ENCODE results near the gene RFX7. TPM values are rescaled to one million over a fixed set of nuclear protein-coding genes. Genes with fewer than 3 reads are reported as not detected.

Gene RFX7
- total and polyA plus RNA-seq, 2 of the 8 experiments (the other 6 are each of a cell fraction or from before 2014, with no cell fraction given): 10.4 to 40.9 TPM

- Histone ChIP-seq H3K4me1 (replicated peaks in 1 of 4; ENCODE audit: control insufficient read depth in 3 of 4, insufficient read depth in 4 of 4, low read length in 3 of 4) (no peaks in the 10 kb centered on the region), H3K27me3 (replicated peaks in 1 of 4; ENCODE audit: control insufficient read depth in 3 of 4, extremely low read depth in 1 of 4, insufficient read depth in 3 of 4, low read length in 3 of 4) (no peaks in the 10 kb centered on the region), H3K36me3 (ENCODE audit: control insufficient read depth in 2 of 4, insufficient read depth in 4 of 4, low read length in 3 of 4) (peaks cover 0 to 2% (median under 1%) of the 10 kb centered on the region in 4 experiments; a peak in 2 of 8 replicates), H3K79me1 (ENCODE audit: low read depth, low read length) (no peaks in the 10 kb centered on the region), H2BK120ac (replicated peaks; ENCODE audit: low read depth, low read length) (no peak overlapping the region), H3K4me3 (ENCODE audit: extremely low read depth in 1 of 4, insufficient read depth in 2 of 4, low read depth in 3 of 4, low read length in 4 of 4) (no peak overlapping the region), H3K23me2 (ENCODE audit: low read depth, low read length) (no peaks in the 10 kb centered on the region), H4K8ac (ENCODE audit: extremely low read depth, insufficient read depth, low read length) (no peak overlapping the region), H2BK20ac (ENCODE audit: low read length) (no peak overlapping the region), H3K14ac (ENCODE audit: insufficient read length) (no peak overlapping the region), H3K4me2 (ENCODE audit: insufficient read depth in 1 of 2, low read depth in 2 of 2, low read length in 2 of 2) (no peak overlapping the region), H3K4ac (replicated peaks; ENCODE audit: insufficient read length, low read depth, low read length) (no peak overlapping the region), H2BK5ac (ENCODE audit: low read depth, low read length) (no peak overlapping the region), H2BK12ac (ENCODE audit: low read depth, low read length) (no peak overlapping the region), H3K18ac (ENCODE audit: extremely low read depth, low read length) (no peak overlapping the region), H3K56ac (replicated peaks; ENCODE audit: insufficient read length, low read depth, low read length) (no peak overlapping the region), H2AK5ac (ENCODE audit: low read depth, low read length) (no peak overlapping the region), H3K79me2 (ENCODE audit: control insufficient read depth in 1 of 2, insufficient read depth in 2 of 2, low read length in 2 of 2) (no peaks in the 10 kb centered on the region), H3K9ac (replicated peaks in 1 of 4; ENCODE audit: extremely low read depth in 1 of 4, low read depth in 3 of 4, low read length in 3 of 4) (no peak overlapping the region), H3K23ac (ENCODE audit: insufficient read length) (no peak overlapping the region), H2BK15ac (ENCODE audit: low read length) (no peak overlapping the region), H3K27ac (ENCODE audit: low read depth, low read length) (no peak overlapping the region), H4K5ac (ENCODE audit: insufficient read length, low read depth, low read length) (no peak overlapping the region), H4K20me1 (replicated peaks in 1 of 2; ENCODE audit: control insufficient read depth in 1 of 2, insufficient read depth in 2 of 2, low read length in 2 of 2) (no peaks in the 10 kb centered on the region), H2AFZ (ENCODE audit: low read length) (no peak overlapping the region), H3K9me3 (ENCODE audit: insufficient read depth in 2 of 2, low read depth in 1 of 2, low read length in 1 of 2) (no peaks in the 10 kb centered on the region), H4K91ac (replicated peaks; ENCODE audit: insufficient read length, low read length) (no peak overlapping the region)
- DNase-seq (ENCODE audit: low read depth in 1 of 2, low spot score in 2 of 2) (no peak), FAIRE-seq (no peak)
- WGBS, 2 experiments (ENCODE audit: extremely low coverage in 1 of 2, insufficient coverage in 1 of 2, insufficient read length in 1 of 2, insufficient replicate concordance in 2 of 2, low coverage in 1 of 2, low lambda C conversion rate in 2 of 2, missing lambda C conversion rate in 1 of 2): 95% methylated on average over 1 of the region's 1 CpG; no CpG with 5 or more reads in 1 of the 2 experiments
- POLR2A ChIA-PET (ENCODE audit: partially characterized antibody): no interaction called here
- CTCF ChIA-PET (ENCODE audit: partially characterized antibody): interaction anchor here (1.2 kb wide), 1 partner anchor 33 kb away, joined by 3 read pairs; no protein-coding TSS in a partner anchor
- no peak for TF ChIP-seq MAX (IDR thresholded peaks at IDR 0.05)
- no peak for TF ChIP-seq TAF7 (optimal IDR thresholded peaks at IDR 0.05; ENCODE audit: borderline replicate concordance, low read depth, low read length)
- TF ChIP-seq RBBP5 (IDR thresholded peaks at IDR 0.05; ENCODE audit: borderline replicate concordance, low read depth, low read length): no peak
- no peak for TF ChIP-seq FOSL1 (IDR thresholded peaks at IDR 0.05; ENCODE audit: insufficient read depth, low read depth, low read length)
- no peak for TF ChIP-seq NANOG (IDR thresholded peaks at IDR 0.05; ENCODE audit: insufficient read depth, low read depth, low read length, poor library complexity, severe bottlenecking)
- no peak for TF ChIP-seq EZH2 (IDR thresholded peaks at IDR 0.05; ENCODE audit: low read depth, low read length, severe bottlenecking)
- no peak for TF ChIP-seq HDAC6 (IDR thresholded peaks at IDR 0.05; ENCODE audit: low read depth, low read length)
- TF ChIP-seq KDM5A (IDR thresholded peaks at IDR 0.05; ENCODE audit: low read length): no peak
- TF ChIP-seq YY1 (IDR thresholded peaks at IDR 0.05; ENCODE audit: low read depth, low read length): no peak
- no peak for TF ChIP-seq BCL11A (IDR thresholded peaks at IDR 0.05; ENCODE audit: low read depth in 2 of 2, low read length in 2 of 2)
- no peak for TF ChIP-seq CTBP2 (IDR thresholded peaks at IDR 0.05; ENCODE audit: borderline replicate concordance, insufficient read depth, insufficient read length, low read length)
- TF ChIP-seq RAD21 (IDR thresholded peaks at IDR 0.05 in 1 of 2, conservative IDR thresholded peaks at IDR 0.05 in 1 of 2; ENCODE audit: low read depth in 2 of 2, low read length in 2 of 2): no peak
- no peak for TF ChIP-seq CBX8 (IDR thresholded peaks at IDR 0.05; ENCODE audit: borderline replicate concordance, low read depth, low read length)
- TF ChIP-seq CEBPB (IDR thresholded peaks at IDR 0.05; ENCODE audit: low read depth, low read length): no peak
Measured at GRCh38 chr15:56086566-56086965, 157.1 kb downstream of the RFX7 start.

All from H1 (cell line).